GM10266 (cell line): ENCODE results near the gene ERLIN1.
A peak's percentile ranks its signal among the peaks of the same experiment; 100 is the strongest.

ENCODE experiments used
- DNase-seq: peaks from one replicate; pipeline ENCODE4 v3.0.0; 2012; ENCODE audit errors: extremely low spot score
- TF ChIP-seq, protein P1 (sequence below): IDR thresholded peaks from 2 replicates; pipeline ENCODE4 v1.5.1; 2012; ENCODE audit warnings: mild to moderate bottlenecking, low read depth; ENCODE audit not compliant: control insufficient read depth, insufficient read depth; ENCODE audit errors: missing control alignments

ERLIN1 gene

DNA sequence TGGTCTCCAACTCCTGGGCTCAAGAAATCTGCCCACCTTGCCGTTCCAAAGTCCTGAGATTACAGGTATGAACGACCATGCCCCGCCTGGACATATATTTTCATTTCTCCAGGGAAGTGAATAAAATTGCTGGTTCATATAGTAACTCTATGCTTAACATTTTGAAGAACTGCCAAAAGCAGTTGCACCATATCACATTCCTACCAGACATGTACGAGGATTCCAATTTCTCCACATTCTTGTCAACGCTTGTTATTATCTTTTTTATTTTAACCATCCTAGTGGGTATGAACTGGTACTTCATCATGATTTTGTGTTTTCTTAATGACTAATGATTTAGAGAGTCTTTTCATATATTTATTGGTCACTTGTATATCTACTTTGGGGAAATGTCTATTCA lies 82.2 kb downstream of the ERLIN1 start:
- TF ChIP-seq, protein P1, sequence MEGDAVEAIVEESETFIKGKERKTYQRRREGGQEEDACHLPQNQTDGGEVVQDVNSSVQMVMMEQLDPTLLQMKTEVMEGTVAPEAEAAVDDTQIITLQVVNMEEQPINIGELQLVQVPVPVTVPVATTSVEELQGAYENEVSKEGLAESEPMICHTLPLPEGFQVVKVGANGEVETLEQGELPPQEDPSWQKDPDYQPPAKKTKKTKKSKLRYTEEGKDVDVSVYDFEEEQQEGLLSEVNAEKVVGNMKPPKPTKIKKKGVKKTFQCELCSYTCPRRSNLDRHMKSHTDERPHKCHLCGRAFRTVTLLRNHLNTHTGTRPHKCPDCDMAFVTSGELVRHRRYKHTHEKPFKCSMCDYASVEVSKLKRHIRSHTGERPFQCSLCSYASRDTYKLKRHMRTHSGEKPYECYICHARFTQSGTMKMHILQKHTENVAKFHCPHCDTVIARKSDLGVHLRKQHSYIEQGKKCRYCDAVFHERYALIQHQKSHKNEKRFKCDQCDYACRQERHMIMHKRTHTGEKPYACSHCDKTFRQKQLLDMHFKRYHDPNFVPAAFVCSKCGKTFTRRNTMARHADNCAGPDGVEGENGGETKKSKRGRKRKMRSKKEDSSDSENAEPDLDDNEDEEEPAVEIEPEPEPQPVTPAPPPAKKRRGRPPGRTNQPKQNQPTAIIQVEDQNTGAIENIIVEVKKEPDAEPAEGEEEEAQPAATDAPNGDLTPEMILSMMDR: no peak
- no peak for DNase-seq

DNA sequence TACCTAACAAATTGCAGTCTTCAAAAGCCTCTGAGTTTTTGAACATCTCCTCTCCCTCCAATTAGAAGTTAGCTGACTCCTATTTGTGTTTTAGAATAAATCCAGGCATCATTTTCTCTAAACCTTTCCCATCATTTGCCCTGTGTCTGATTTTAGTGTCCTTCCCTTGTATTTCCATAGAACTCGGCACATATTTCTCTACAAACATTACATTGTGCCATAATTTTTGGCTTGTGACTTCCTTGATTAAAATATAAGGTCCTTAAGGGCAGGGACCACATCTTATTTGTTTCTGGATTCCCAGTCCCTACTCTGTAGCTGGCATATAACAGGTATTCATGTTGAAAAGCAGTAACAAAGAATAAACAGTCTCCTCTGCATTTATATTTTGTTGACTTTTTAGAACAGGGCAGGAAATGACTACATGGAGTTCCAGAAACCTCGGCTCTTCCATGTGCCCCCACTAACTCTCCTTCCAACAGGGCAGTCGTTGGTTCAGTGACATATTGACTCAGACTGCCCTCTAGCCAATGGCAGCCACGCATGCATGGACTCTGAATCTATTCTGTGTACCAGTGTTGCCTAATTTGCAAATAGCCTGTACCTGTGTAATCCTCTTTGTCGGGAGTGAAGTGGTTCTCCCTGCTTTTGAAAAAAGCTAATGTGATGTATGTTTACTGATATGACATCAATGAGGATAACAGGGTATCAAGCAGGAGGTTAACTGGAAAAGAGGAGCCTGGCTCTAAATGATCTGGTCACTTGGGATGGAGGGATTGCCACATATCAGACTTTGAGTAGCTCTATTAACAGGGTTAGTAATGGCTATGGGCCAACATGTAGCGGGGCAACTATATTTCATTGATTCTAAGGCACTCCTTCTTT lies 84.4 kb downstream of the ERLIN1 start:
- TF ChIP-seq, protein P1: no peak
- no peak for DNase-seq

DNA sequence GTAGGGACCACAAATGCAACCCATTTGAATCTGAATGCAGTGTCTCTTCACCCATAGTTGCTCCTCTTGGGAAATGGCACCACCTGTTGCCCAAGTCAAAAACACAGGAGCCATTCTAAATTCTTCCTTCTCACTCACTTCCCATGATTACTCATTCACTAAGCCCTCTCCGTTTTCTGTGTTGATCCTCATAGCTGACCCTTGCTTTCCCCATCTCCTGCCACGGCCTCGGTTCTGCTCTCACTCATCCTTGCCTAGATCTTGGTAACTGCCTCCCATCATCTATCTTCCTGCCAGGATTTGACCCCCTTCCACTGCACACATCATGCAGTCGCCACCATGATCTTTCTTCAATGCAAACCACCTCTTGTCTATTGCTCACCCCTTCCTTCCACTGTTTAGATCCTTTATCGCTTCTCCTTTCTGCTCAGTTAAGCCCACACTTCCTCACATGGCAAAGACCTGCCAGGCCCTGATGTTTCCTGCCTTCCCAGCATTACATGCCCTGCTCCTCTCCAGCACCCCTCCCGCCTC lies 85.1 kb downstream of the ERLIN1 start:
- no peak for DNase-seq
- TF ChIP-seq, protein P1: peak; percentile 31
